GM18499 (cell line): ENCODE data around the gene FNDC3B.
A peak's percentile ranks its signal among the peaks of the same experiment; 100 is the strongest.

Experiments
- ATAC-seq: cut with Tn5 transposase; IDR thresholded peaks from one replicate; pipeline ENCODE4 v1.9.1; 2021; ENCODE audit warnings: moderate number of reproducible peaks; ENCODE audit not compliant: insufficient read depth, unreplicated experiment

FNDC3B gene

DNA sequence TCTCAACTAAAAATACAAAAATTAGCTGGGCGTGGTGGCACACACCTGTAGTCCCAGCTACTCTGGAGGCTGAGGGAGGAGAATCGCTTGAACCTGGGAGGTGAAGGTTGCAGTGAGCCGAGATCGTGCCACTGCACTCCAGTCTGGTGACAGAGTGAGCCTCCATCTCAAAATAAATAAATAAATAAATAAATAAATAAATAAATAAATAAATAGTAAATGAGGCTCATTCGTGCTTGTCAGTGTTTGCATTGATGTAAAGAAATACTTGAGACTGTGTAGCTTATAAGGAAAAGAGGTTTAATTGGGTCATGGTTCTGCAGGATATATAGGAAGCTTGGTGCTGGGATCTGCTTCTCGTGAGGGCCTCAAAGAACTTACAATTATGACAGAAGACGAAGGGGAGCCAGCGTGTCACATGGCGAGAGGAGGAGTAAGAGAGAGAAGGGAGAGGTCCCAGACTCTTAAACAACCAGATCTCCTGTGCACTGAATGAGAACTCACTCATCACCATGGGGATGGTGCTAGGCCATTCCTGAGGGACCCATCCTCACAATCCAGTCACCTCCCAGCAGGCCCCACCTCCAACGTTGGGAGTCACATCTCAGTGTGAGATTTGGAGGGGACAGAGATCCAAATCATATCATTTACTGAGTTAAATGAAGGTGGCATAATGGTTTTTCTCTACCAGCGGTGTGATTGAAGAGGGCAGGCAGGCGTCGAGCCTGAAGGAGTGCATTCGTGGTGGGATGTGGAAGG, 104.5 kb downstream of the FNDC3B start:
- no peak for ATAC-seq

DNA sequence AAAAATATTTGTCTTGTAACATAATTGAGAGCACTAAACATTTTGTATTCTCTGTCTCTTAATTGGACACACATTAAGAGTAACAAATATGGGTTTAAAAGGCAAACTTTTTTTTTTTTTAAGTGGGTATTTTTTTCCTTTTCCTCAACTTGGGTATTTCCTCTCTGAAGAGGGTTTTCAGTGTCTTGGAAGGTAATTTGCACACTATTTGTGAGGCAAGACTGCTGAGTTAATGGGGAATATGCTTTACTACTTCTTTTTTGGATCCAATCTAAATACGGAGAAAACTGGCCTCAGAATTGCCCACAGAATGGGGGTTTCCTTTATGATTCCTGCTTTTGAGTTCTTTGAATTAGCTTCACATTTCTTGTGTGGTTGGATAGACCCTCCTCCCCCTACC, 105.2 kb downstream of the FNDC3B start:
- no peak for ATAC-seq

DNA sequence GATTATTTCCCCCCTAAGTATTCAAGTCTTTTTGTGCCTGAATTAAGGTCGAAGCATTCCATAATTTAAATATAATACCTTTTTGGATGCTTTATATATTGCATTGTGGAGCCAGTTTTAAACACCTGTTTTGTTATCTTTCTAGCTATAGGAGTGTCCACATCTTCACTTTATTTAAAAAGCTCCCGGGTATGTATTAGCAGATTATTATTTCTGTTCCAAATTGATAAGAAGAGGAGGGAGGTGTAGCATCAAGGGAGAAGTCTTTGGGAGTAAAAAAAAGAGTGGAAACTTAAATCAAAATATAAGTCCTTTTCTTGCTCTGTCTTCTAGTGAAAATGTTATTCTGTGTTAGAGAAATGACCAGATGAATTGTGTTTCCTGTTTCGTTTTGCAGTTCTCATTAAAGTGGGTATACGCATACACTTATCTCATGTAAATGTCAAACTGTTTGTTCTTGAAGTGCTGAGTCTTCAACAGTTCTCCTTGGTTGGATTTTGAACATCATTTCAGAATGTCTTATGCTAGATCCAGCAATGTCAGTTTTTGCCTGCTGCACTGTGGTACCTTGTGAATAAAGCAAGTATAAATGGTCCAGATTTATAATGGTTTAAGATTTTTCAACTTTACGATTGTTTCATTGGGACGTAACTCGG, 105.8 kb downstream of the FNDC3B start:
- no peak for ATAC-seq

DNA sequence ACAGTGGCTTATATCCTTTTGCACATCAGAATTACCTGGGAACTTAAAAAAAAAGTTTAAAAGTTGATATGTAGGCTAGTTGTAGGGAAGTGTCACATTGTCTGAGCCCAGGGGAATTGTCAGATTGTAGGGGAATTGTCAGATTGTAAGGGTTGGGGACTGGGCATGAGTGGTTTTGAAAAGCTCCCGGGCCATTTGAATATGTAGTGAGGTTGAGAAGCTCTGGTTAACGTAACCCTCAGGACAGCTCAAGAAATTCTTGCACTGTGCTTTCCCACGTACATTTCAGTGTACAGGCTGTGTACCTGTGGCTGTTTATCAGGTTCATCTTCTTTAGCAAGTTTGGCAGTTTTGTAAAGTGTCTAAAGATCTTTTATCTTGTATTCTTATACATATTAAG, 107.0 kb downstream of the FNDC3B start:
- ATAC-seq = no peak

DNA sequence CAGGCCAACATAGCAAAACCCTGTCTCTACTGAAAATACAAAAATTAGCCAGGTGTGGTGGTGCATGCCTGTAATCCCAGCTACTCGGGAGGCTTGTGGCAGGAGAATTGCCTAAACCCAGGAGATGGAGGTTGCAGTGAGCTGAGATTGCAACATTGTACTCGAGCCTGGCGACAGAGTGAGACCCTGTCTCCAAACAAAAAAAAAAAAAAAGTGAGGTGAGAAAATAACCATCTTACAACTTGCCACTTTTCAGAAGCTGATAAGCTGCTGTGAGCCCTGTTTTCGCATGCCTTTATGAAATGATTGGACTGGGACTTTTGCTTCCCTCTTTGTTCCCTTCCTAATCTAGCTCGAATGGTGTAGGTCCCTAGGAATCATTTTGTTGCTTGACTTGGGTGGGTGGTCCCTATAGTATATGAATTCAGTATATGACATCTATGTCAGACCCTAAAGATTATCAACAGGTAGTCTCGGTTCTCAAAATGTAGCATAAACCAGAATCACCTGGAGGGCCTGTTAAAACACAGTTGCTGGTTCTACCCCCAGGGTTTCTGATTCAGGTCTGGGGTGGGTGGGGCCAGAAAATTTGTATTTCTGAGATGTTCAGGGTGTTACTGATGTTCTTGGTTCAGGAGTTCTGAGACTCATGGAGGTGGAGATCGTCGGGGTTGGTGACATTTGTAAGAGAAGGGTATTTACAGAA, 107.9 kb downstream of the FNDC3B start:
- no peak for ATAC-seq

DNA sequence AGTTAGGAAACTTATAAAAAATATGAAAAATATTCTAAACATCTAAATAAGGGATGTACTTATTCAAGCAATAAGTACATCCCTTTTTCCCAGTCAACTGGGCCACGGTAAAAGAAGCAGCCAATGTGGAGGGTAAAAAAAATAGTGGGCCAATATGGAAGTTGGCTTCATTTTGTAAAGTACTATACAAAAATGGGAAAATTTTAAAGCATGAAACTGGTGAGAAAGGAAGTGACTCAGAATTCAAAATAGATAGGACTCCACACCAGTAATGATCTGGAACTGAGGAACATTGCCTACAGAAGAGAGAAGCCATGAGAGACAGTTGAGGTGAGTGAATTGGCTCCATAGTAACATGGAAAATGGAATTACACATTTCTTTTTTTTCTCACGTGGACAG, 108.9 kb downstream of the FNDC3B start:
- no peak for ATAC-seq

DNA sequence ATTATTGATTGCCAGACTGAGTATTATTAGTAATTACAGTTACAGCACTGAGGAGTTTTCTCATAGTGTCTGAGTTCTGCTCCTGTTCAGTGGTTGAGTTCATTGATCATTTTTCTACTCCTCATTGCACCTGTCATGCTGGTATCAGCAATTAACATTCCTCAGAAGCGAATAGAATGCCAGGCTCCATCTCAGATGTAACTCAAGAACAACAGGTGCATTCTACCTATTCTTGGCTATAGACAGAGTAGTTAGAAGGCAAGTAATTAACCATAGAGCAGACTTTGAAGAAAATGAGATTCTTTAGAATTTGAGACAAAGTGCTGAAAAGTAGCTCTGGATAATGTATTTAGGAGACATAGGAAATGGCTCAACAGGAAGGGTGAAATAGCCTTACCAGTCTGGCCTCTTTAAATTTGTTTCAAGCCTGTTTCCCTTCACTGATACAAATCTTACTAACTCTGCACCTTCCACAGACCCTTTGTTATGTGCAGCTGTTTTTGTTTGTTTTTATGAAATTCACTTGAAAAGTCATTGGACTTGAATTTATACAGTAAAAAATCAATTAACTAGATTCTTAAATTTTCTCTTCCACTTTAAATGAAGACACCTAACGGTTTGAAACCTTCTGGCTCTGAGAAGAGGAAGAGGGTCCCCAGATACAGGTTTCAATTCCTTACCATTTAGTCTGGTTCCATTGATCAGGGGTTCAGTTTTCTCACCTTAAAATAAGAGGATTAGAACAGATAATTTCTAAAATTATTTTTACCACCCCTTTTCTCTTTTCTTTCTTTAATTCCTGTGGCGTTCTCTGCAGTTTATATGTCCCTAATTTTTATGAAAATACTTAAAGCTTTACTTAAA, 109.6 kb downstream of the FNDC3B start:
- no peak for ATAC-seq

DNA sequence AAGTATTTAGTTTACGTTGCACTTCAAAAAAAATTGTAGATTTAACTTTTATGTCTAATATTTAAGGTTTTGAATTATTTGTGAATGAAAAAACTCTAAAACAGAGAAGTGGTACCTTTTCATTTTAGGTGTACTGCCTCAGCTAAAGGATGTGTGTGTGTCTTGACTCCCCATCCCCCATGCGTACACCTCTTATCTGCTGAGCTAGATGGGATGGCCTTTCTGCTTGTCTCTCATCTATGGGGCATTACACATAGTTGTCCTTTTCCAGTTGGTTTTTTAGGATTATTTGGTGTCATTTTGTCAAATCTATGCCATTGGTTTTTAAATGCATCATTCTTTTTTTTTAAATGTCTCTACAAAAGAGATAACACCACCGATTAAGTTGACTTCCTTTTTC, 110.9 kb downstream of the FNDC3B start:
- no peak for ATAC-seq

DNA sequence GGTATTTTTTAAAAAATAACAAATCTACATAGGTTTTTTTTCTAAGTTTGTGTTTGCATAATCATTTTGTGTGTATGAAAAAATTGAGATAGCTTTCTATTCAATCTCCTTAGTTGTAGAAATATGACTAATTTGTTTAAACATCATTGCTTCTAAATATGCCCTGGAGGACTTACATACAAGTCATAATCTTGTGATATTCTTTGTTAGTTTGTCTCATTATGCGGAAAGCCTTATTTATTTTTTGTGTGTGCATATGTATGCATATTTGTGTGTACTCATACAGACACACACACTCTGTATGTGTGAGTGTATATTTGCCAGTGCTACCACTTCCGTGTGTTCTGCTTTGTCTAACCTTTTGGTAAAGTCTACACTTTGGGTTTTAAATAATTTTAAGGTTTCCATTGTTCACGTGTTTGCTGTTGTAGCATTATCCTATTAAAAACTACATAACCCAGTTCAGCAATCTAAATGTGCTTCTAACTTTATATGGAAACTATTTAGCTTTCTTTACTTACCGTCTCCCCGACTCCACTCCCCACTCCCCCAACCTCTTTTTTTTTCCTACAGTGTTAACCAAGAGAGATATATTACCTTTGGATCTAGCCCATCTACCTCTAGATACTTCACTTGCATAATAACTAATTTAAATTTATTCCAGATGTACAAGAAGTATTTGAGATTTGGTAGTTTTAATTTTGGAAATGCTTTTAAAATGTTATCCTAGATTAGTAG, 111.7 kb downstream of the FNDC3B start:
- ATAC-seq = no peak

DNA sequence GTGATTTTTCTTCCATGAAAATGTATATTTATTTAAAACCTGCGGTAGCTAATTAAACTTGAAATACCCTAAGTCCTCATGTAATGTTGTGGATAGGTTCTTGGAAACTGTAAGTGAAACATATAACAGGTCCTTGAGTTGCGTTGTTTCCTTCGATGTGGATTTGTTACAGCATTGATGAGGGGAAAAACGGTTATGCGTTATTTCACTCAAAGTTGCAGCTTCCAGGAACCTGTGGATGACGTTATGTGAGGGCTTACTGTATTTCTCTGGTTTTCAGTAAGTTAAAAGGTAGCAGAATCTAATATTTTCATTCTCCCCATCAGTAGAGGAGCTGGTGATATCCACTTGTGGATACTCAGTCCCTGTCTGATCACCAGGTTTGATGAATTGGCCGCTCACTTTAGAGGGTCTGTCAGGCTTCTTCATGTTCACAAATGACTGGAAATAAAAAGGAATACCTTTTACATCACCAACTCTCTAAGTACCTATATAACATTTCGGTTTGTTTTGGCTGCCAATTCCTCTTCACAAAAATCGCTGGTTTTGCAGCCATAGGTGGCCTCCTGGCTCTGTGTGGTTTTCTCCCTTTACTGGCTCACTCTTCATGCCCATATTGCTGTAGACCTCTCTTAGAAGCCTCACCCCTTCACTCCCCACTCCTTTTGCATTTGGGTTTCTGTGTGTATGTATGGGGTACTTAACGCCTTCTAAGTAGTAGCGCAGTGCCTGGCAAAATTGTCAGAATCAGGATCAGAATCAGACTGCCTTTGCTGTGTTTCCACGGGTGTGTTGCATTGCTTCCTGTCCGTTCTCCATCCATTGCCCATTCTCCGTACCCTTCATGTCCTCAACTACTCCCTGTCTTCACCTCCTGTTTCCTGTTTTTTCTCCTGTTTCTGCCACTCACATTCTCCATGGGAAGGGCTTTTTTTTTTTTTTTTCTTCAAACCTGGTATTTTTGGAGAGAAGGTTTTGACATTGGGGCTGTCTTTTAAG, 112.6 kb downstream of the FNDC3B start:
- no peak for ATAC-seq

DNA sequence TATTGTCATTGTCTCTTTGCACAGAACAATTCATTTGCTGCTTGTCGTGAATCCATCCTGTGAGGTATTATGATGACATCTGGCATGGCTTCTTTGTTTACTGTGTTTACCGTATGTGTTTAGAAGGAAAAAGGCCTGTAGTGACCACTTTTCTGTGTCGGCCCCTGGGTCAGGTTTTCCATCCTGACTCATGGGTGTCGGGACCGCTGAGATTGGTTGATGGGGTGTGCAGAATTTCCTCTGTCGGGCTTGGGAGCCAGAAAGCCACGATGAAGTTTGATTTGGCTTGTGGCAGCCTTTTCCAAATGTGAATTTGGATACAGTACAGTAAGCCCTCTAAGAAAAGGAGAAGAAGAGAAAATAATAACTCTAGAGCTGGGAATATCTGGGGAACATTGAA, 113.5 kb downstream of the FNDC3B start:
- no peak for ATAC-seq

DNA sequence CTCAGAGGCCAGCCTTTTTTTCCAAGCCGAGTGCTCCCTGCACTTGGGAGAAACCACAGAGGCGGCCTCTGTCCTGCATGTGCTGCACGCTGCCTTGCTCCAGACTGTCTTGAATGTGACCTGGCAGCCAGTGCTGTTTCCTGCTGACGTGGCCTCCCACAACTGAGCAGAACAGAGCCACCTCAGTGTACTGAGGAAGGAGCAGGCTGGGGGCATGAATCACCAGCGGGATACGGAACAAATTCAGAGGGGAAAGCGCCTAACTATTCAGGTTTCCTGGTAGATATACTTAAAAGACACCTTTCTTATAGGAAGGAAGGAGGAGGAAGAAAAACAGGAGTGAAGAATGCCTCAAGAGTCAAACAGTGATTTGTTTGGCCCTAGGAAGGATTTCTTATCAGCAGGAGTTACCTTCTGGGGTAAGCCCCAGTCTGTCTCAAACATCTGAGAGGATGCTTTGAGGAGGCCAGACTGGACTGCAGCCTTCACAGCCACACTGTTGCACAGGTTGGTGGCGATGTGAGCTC, 114.0 kb downstream of the FNDC3B start:
- ATAC-seq = no peak

DNA sequence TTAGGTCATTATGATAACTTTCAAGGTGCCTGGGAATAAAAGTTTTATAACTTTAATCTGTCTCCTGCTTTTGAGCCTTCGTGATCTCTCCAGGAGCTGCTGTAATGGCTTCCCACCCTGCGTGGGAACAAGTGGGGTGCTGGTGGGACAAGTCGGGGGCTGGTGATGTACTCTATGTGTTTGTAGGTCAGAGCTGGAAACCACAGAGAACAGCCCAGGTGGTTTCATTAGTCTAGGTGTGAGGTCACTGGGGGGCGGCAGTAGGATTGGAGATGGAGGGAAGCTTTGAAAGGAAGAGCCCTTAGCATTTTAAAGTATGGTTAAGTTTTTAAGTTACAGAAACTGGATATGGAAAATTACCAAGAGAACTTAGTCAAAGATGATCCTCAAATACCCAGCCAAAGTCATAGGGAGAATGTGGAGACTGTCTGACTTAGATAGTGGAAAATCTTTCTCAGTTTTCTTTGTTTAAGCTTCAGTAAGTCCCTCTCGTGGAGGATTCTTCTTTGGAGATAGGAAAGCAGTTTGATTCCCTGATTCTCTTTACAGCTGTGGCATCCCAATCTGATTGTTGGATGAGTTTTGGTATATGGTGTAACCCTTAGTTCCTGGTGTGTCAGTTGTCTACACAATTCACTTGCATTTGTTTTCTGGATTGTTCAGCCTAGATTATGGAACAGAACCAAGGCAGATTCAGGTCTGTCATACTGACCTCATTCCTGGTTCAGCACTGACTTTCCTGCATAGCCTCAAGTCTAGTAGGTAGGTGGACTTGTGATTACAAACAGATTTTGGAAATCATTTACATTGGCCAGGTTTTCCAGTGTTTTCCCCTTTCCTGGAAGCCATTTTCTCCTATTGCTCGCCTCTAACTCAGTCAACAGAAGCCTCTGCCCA, 115.6 kb downstream of the FNDC3B start:
- ATAC-seq = peak; percentile 49

DNA sequence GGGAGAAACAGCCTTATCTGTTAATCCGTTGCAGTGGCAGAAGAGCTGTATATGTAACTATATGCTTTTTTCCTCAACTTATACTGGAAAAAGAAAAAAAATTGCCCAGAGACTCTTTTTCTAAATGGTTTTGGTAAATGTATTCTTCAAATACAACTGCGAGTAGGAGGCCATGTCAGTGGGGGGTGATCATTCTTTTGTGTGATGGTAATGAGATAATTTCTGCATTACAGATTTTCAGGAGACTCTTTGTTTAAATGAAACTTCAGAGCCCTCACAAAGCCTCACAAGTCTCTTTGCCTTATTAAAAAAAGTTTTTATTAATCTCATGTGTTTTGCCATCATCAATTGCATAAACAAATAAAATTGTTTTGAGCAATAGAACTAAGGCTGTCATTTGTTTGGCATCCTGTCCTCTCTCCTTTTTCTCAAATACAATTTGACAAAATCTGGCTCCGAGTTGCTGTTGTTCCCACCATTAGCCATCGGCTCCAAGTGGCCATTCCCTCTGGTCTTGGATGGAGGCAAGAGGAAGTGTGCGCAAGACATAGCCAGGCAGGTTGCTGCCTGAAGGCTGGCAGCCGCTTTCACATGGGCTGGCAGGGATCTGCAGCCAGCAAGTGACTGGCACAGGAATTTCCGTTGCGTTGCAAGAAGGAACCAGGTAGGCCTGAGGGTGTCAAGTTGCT, 116.7 kb downstream of the FNDC3B start:
- ATAC-seq = no peak

DNA sequence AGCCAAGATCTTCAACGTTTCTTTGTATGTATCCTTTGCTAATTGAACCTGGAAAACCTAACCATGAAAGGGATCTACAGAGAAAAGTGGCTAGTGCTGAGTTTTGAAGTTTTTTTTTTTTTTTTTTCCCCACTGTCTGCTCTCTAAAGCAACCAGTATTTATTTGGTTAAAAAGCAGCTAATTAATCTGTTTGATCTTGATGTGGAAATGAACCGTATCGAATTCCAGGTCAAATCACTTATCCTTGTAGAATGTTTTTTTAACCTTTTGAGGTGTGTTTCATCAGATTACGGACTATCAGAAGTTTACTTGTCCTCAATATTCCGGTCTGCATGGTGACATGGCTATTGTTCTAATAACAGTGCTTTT, 117.2 kb downstream of the FNDC3B start:
- ATAC-seq = no peak

DNA sequence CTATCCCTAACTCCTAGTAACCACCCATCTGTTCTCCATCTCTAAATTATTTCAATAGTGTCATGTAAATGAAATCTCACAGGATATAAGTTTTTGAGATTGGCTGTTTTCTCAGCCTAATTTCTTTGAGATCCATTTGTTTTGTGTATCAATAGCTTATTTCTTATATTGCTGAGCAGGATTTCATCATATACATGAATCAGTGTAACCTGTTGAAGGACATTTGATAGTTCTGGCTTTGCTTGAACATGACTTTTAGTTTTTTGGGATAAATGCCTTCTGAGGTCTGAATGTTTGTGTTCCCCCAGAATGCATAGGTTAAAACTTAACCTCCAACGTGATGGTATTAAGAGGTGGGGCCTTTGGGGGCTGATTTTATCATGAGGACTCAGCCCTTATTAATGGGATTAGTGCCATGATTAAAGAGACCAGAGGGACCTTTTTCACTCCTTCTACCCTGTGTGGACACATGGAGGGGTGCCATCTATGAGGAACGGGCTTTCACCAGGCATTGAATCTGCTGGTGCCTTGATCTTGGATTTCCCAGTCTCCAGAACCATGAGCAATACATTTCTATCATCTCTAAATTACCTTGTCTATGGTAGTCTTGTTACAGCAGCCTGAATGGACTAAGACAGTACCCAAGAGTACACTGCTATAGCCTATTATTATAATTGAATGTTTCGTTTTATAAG, 118.3 kb downstream of the FNDC3B start:
- ATAC-seq = no peak
